HG03432 (cell line): ENCODE data around the gene SMOC2.

Experiments used
- ATAC-seq: cut with Tn5 transposase; IDR thresholded peaks from one replicate; pipeline ENCODE4 v1.9.1; 2021; ENCODE audit warnings: mild to moderate bottlenecking, moderate library complexity; ENCODE audit not compliant: unreplicated experiment

The SMOC2 gene

GRCh38 chr6:168440520-168441433 lies at the start of gene SMOC2:
TSS of gene SMOC2 (plus strand) at chr6:168441184. CDS start at chr6:168441371, 187 bp downstream.
- ATAC-seq = no peak

- ATAC-seq = no peak
Observed at GRCh38 chr6:168393126-168393870, 47.7 kb upstream of the SMOC2 start.

GRCh38 chr6:168394606-168395005 lies 46.4 kb upstream of the SMOC2 start:
- no peak for ATAC-seq

GRCh38 chr6:168395983-168396382 lies 45.0 kb upstream of the SMOC2 start:
- ATAC-seq = no peak

- no peak for ATAC-seq
Observed at GRCh38 chr6:168396561-168396960, 44.4 kb upstream of the SMOC2 start.

- no peak for ATAC-seq
Observed at GRCh38 chr6:168397012-168397411, 44.0 kb upstream of the SMOC2 start.

- ATAC-seq = no peak
Observed at GRCh38 chr6:168400037-168400436, 40.9 kb upstream of the SMOC2 start.

GRCh38 chr6:168403370-168404005 lies 37.5 kb upstream of the SMOC2 start:
- no peak for ATAC-seq

GRCh38 chr6:168404560-168404959 lies 36.4 kb upstream of the SMOC2 start:
- no peak for ATAC-seq

GRCh38 chr6:168407842-168408241 lies 33.1 kb upstream of the SMOC2 start:
- ATAC-seq = no peak

GRCh38 chr6:168408504-168409136 lies 32.4 kb upstream of the SMOC2 start:
- no peak for ATAC-seq

- no peak for ATAC-seq
Observed at GRCh38 chr6:168410035-168410434, 30.9 kb upstream of the SMOC2 start.

GRCh38 chr6:168410554-168411011 lies 30.4 kb upstream of the SMOC2 start:
- ATAC-seq = no peak

GRCh38 chr6:168411130-168411529 lies 29.9 kb upstream of the SMOC2 start:
- no peak for ATAC-seq

GRCh38 chr6:168411793-168412192 lies 29.2 kb upstream of the SMOC2 start:
- no peak for ATAC-seq

- no peak for ATAC-seq
Observed at GRCh38 chr6:168412456-168412855, 28.5 kb upstream of the SMOC2 start.

GRCh38 chr6:168413018-168413720 lies 27.8 kb upstream of the SMOC2 start:
- ATAC-seq = no peak

- ATAC-seq = no peak
Observed at GRCh38 chr6:168413856-168414255, 27.1 kb upstream of the SMOC2 start.

- ATAC-seq = no peak
Observed at GRCh38 chr6:168414336-168415097, 26.5 kb upstream of the SMOC2 start.
